HG02870 (cell line): ENCODE results near the gene TSPAN6.

Source experiments
- ATAC-seq: cut with Tn5 transposase; IDR thresholded peaks from one replicate; pipeline ENCODE4 v1.9.1; 2021; ENCODE audit warnings: mild to moderate bottlenecking, moderate library complexity; ENCODE audit not compliant: unreplicated experiment

TSPAN6 gene

DNA sequence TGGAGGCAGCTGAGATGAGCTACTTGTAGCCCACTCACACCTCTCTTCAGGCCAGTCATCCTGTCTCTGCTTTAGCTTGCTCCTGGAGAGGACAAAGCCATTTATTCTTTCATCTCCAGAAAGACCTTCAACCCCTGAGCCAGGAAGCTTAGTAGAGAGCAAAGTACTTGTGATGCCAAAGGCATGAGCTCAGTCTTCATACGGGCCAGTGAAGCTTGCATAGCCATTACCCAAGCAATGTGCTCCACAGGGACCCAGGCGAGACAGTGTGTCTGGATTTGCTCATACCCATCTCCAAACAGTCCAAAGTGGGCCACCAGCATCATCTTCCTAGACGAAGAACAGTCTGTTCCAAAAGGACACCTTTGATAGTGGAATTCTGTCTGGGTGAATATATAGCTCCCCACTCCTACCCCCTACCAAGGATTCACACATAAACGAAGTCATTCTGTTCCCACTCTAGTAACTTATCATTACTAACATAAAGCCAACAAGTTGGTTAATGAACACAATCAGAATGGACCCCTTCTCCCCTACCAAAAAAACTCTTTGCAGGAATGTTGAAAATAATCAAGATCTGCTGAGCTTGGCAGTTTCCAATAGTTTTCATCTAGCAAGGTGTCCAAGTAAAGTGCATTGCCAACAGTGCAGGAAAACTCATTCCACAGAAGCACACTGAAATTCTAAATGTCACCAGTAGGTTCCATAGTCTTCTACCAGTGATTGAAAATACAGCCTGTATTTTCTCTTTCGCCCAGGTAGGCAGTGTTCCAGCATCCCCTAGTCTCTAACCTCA is 45.2 kb downstream of the TSPAN6 start:
- ATAC-seq, result no peak

DNA sequence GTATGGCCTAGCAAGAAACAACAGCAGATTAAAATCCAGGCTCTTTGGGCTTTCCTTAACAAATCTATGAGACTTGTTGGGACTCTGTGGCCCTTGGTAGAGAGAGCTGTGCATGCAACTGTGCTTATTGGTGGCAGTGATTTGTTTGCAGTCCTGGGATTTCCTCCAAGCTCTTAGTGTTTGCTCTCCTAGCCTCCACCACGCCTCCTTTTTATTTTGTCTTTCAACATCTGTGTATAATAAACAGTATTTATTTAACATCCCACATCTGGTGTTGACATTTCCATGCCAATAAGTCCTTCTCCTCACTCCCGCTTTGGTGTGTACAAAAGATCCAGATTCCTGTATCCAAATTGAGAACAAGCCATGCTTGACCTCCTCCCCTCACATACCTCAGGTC is 48.7 kb downstream of the TSPAN6 start:
- no peak for ATAC-seq

- no peak for ATAC-seq
Observed at GRCh38 chrX:100586747-100587146, 49.9 kb downstream of the TSPAN6 start.

DNA sequence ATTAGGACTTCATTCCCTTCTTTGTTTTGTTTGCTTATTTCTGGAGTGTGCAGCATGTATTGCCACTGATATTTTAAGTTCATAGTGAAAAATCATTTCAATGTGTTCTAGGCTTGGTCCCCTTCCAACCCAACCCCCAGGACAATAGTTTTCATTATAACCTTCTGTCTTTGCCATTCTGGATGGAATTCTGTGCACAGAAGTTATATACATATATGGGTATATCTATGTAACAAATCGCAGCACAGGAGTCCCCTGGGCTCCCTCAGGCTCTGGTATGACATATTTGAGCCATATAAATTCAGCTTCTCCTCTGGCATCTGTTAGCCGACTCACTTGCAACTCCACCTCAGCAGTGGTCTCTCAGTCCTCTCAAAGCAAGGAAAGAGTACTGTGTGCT is 52.0 kb downstream of the TSPAN6 start, which contains the start of gene TNMD:
TNMD (plus strand) TSS at position 326 of the 400 bp plus-strand sequence. CDS start 83 bp downstream, outside the sequence.
- ATAC-seq, result no peak
